Measurements from ENCODE around the gene DNMBP. TPM values are rescaled to one million over a fixed set of nuclear protein-coding genes. Genes with fewer than 3 reads are reported as not detected.
"Not testable (repeated sequence)": the region's sequence is repeated elsewhere in the genome, so short reads cannot be mapped to it uniquely, and the experiment has no call there.

DNMBP gene
- total RNA-seq, 1 donor from 2014 or later = 26.7 TPM

- Histone ChIP-seq H3K9me3 (ENCODE audit: low read depth) (no peaks in the 10 kb centered on the region), H3K27ac (no peak overlapping the region), H3K4me2 (no peak overlapping the region), H3K4me1 (no peaks in the 10 kb centered on the region), H3K9ac (no peak overlapping the region), H3F3A (ENCODE audit: low read depth) (no peaks in the 10 kb centered on the region), H3K36me3 (no peaks in the 10 kb centered on the region), H3K79me2 (ENCODE audit: low read depth) (no peaks in the 10 kb centered on the region), H2AFZ (replicated peaks) (no peak overlapping the region), H4K20me1 (ENCODE audit: low read depth) (no peaks in the 10 kb centered on the region), H3K27me3 (no peaks in the 10 kb centered on the region), H3K4me3 (no peak overlapping the region)
- Mint-ChIP-seq H3K9me3 (no peaks in the 10 kb centered on the region), H3K4me3 (no peak overlapping the region), H3K27me3 (ENCODE audit: insufficient read depth, low read depth) (no peaks in the 10 kb centered on the region), H3K27ac (no peak overlapping the region), H3K4me1 (peaks cover 3% of the 10 kb centered on the region), H3K36me3 (peaks cover 23% of the 10 kb centered on the region)
- DNase-seq (ENCODE audit: low spot score) = no peak
- TF ChIP-seq EZH2phosphoT487 (IDR thresholded peaks at IDR 0.05) = no peak
- TF ChIP-seq EZH2 (IDR thresholded peaks at IDR 0.05) = no peak
- no peak for TF ChIP-seq CTCF (IDR thresholded peaks at IDR 0.05)
These were observed 51.4 kb downstream of the DNMBP start for GRCh38 chr10:99958302-99958701.

GRCh38 chr10:99953510-99953909, 56.2 kb downstream of the DNMBP start:
- not testable (repeated sequence) for H3K4me3 Mint-ChIP-seq; H3K4me2 ChIP-seq; H3K4me1 ChIP-seq; H3K79me2 ChIP-seq (ENCODE audit: low read depth); H3K36me3 ChIP-seq; H3K9me3 ChIP-seq (ENCODE audit: low read depth); H3K27me3 Mint-ChIP-seq (ENCODE audit: insufficient read depth, low read depth); H3F3A ChIP-seq (ENCODE audit: low read depth); H3K4me1 Mint-ChIP-seq; H3K27ac ChIP-seq; H3K9ac ChIP-seq; H4K20me1 ChIP-seq (ENCODE audit: low read depth); H3K4me3 ChIP-seq; H2AFZ ChIP-seq (replicated peaks); H3K27me3 ChIP-seq; DNase-seq (ENCODE audit: low spot score); H3K27ac Mint-ChIP-seq
- peaks cover 49% of the 10 kb centered on the region for H3K36me3 Mint-ChIP-seq
- H3K9me3 Mint-ChIP-seq = peaks cover 21% of the 10 kb centered on the region

GRCh38 chr10:99952799-99953198, 56.9 kb downstream of the DNMBP start:
- Histone ChIP-seq H3K9me3 (ENCODE audit: low read depth) (peaks cover 9% of the 10 kb centered on the region), H3K79me2 (ENCODE audit: low read depth) (no peaks in the 10 kb centered on the region), H3K27ac (no peak overlapping the region), H2AFZ (replicated peaks) (no peak overlapping the region), H3K4me1 (no peaks in the 10 kb centered on the region), H3K36me3 (no peaks in the 10 kb centered on the region), H3K9ac (no peak overlapping the region), H3F3A (ENCODE audit: low read depth) (no peaks in the 10 kb centered on the region), H3K4me2 (no peak overlapping the region), H4K20me1 (ENCODE audit: low read depth) (no peaks in the 10 kb centered on the region), H3K27me3 (no peaks in the 10 kb centered on the region), H3K4me3 (no peak overlapping the region)
- H3K27me3 Mint-ChIP-seq (ENCODE audit: insufficient read depth, low read depth) = peaks cover 7% of the 10 kb centered on the region
- peaks cover 53% of the 10 kb centered on the region for H3K36me3 Mint-ChIP-seq
- TF ChIP-seq EZH2phosphoT487 (IDR thresholded peaks at IDR 0.05) (no peak), EZH2 (IDR thresholded peaks at IDR 0.05) (no peak), CTCF (IDR thresholded peaks at IDR 0.05) (no peak)
- no peaks in the 10 kb centered on the region for H3K4me1 Mint-ChIP-seq
- peaks cover 21% of the 10 kb centered on the region for H3K9me3 Mint-ChIP-seq
- DNase-seq (ENCODE audit: low spot score) = no peak
- no peak overlapping the region for H3K27ac Mint-ChIP-seq
- no peak overlapping the region for H3K4me3 Mint-ChIP-seq

GRCh38 chr10:99946051-99946450, 63.7 kb downstream of the DNMBP start:
- not testable (repeated sequence) for H3K4me1 Mint-ChIP-seq; H3K4me3 ChIP-seq; H3K27ac ChIP-seq; DNase-seq (ENCODE audit: low spot score); H3K27ac Mint-ChIP-seq; H3K79me2 ChIP-seq (ENCODE audit: low read depth); H3K27me3 Mint-ChIP-seq (ENCODE audit: insufficient read depth, low read depth); H4K20me1 ChIP-seq (ENCODE audit: low read depth); H3K4me1 ChIP-seq; H2AFZ ChIP-seq (replicated peaks); H3K9ac ChIP-seq; H3K36me3 ChIP-seq; H3K4me3 Mint-ChIP-seq; H3K27me3 ChIP-seq; H3K9me3 ChIP-seq (ENCODE audit: low read depth); H3K4me2 ChIP-seq; H3F3A ChIP-seq (ENCODE audit: low read depth)
- Mint-ChIP-seq H3K9me3 (peaks cover 15% of the 10 kb centered on the region), H3K36me3 (peaks cover 22% of the 10 kb centered on the region)

Measured in neural progenitor cell (in vitro differentiated cells).